Ovary (tissue), 9 donors: ENCODE results near the gene MTUS2. TPM values are rescaled to one million over a fixed set of nuclear protein-coding genes. Genes with fewer than 3 reads are reported as not detected.

ENCODE experiments used
- DNase-seq, 5 donors: peaks; one replicate each; pipeline ENCODE4 v3.0.0-alpha.2; 2019 to 2020
- H3K27ac ChIP-seq, 2 donors: fragments of 200-600 bp; one replicate each; pipeline versions ENCODE4 v1.5.1 to v1.8.0; 2019 to 2022
- H3K27me3 ChIP-seq: fragments of 200-600 bp; one replicate; pipeline ENCODE4 v1.8.0; 2022
- H3K36me3 ChIP-seq: fragments of 200-600 bp; sonication (generic); one replicate; pipeline ENCODE4 v1.5.1; 2019
- H3K4me1 ChIP-seq: one replicate; pipeline ENCODE4 v1.8.1; 2013; ENCODE audit warnings: mild to moderate bottlenecking, moderate library complexity; ENCODE audit not compliant: insufficient read depth
- H3K4me3 ChIP-seq: fragments of 200-600 bp; sonication (generic); one replicate; pipeline ENCODE4 v1.5.1; 2017
- H3K9me3 ChIP-seq, 2 donors: fragments of 200-600 bp in 1 of 2; sonication (generic) in 1 of 2; one replicate each; pipeline versions ENCODE4 v1.5.1 to v1.8.1; 2013 to 2019; ENCODE audit warnings: mild to moderate bottlenecking in 1 of 2, moderate library complexity in 1 of 2
- EP300 ChIP-seq: sonication (generic); formaldehyde crosslinking; IDR thresholded peaks from one replicate; pipeline ENCODE4 v1.6.1; 2017; ENCODE audit warnings: antibody characterized with exemption
- POLR2A ChIP-seq: fragments of 450-650 bp; IDR thresholded peaks from one replicate; pipeline ENCODE4 v1.6.1; 2017; ENCODE audit warnings: antibody characterized with exemption, mild to moderate bottlenecking, moderate library complexity
- WGBS, 3 donors: extraction: QIAGEN DNeasy Blood & Tissue Kit in 1 of 3; methylation state at CpG; one replicate each; pipeline versions ENCODE4 v1.1.5 to v1.1.7; 2013 to 2017; 5-methylcytosine and 5-hydroxymethylcytosine counted together
- intact Hi-C, 4 donors: fragments of 100-400 bp; cut with DNase I; formaldehyde crosslinking; loops; one replicate each; pipeline versions ENCODE4 v1.11.0 to v1.15.1; 2022 to 2023
- polyA plus RNA-seq, 2 donors: library from polyadenylated mRNA; stranded (reverse); fragments of 200-250 nt in 1 of 2; fragments of 350-450 nt in 1 of 2; fragmentation: Illumina TruSeq in 1 of 2; extraction: RNeasy Lipid Tissue Mini Kit (QIAGEN cat#74804) in 1 of 2; gene quantifications; one replicate each; pipeline ENCODE4 v1.2.3, GENCODE V29; 2013 to 2014
- total RNA-seq, 7 donors: library from RNA; depleted of rRNA in 2 of 7; stranded (reverse); fragments of >200 nt in 2 of 7; fragmentation: NEBNext Ultra II Directional in 3 of 7; extraction: Animal tissue kit (Norgen Biotek cat#: 25700) in 3 of 7; gene quantifications; one replicate each; pipeline versions ENCODE4 v1.1.0 to v1.2.4, GENCODE V29; 2016 to 2023
- TF ChIP-seq, protein P1 (sequence below), 3 donors: fragments of 450-650 bp in 2 of 3; fragments of 200-600 bp in 1 of 3; IDR thresholded peaks; one replicate each; pipeline versions ENCODE4 v1.5.1 to v1.8.0; 2016 to 2022; ENCODE audit warnings: antibody characterized with exemption in 3 of 3, mild to moderate bottlenecking in 1 of 3
- donor health status: DM: no; HTN: no; CAD: no; lungs with moderate emphysema.
- donor health status: DM: no; HTN: no; CAD: no.
- donor health status: Bipolar disorder and iron deficiency.
- donor health status: DM: yes; HTN: yes; CAD: no.
- donor health status: DM: no; HTN: no; CAD: no.
- donor health status: DM: yes; HTN: yes; CAD: no.

MTUS2 gene
- total and polyA plus RNA-seq, 9 donors = 1.5 to 8.7 (median 5.4) TPM

DNA sequence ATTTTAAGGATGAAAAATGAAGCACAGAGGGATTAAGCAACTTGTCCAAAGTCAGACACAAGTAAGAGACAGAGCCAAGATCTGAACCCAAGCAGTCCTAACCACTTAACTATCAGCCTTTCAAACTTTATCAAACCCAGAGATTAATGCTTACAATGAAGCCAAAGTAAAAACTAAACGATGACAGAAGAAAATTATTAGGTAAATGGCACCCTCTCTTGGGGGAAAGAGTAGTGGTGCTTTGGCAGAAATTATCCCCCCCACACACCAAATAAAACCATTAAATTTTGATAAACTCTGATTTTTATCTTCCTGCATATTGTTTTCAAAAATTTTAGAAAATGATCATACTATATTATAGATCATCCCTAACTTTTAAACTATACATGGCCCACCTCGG is 446.1 kb downstream of the MTUS2 start:
- no peaks in the 10 kb centered on the region for H3K36me3 ChIP-seq
- no peaks in the 10 kb centered on the region for H3K27me3 ChIP-seq
- H3K9me3 ChIP-seq = no peaks in the 10 kb centered on the region
- TF ChIP-seq POLR2A (no peak), EP300 (no peak)
- TF ChIP-seq, protein P1, sequence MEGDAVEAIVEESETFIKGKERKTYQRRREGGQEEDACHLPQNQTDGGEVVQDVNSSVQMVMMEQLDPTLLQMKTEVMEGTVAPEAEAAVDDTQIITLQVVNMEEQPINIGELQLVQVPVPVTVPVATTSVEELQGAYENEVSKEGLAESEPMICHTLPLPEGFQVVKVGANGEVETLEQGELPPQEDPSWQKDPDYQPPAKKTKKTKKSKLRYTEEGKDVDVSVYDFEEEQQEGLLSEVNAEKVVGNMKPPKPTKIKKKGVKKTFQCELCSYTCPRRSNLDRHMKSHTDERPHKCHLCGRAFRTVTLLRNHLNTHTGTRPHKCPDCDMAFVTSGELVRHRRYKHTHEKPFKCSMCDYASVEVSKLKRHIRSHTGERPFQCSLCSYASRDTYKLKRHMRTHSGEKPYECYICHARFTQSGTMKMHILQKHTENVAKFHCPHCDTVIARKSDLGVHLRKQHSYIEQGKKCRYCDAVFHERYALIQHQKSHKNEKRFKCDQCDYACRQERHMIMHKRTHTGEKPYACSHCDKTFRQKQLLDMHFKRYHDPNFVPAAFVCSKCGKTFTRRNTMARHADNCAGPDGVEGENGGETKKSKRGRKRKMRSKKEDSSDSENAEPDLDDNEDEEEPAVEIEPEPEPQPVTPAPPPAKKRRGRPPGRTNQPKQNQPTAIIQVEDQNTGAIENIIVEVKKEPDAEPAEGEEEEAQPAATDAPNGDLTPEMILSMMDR (IDR thresholded peaks at IDR 0.05) = no peak
- H3K27ac ChIP-seq = no peak overlapping the region
- H3K4me3 ChIP-seq = no peak overlapping the region
- intact Hi-C loops = no loop called here
- 55 to 70% (median 62%) methylated on average over 2 of the region's 2 CpGs for WGBS, 3 donors
- H3K4me1 ChIP-seq = no peaks in the 10 kb centered on the region
- no peak for DNase-seq

DNA sequence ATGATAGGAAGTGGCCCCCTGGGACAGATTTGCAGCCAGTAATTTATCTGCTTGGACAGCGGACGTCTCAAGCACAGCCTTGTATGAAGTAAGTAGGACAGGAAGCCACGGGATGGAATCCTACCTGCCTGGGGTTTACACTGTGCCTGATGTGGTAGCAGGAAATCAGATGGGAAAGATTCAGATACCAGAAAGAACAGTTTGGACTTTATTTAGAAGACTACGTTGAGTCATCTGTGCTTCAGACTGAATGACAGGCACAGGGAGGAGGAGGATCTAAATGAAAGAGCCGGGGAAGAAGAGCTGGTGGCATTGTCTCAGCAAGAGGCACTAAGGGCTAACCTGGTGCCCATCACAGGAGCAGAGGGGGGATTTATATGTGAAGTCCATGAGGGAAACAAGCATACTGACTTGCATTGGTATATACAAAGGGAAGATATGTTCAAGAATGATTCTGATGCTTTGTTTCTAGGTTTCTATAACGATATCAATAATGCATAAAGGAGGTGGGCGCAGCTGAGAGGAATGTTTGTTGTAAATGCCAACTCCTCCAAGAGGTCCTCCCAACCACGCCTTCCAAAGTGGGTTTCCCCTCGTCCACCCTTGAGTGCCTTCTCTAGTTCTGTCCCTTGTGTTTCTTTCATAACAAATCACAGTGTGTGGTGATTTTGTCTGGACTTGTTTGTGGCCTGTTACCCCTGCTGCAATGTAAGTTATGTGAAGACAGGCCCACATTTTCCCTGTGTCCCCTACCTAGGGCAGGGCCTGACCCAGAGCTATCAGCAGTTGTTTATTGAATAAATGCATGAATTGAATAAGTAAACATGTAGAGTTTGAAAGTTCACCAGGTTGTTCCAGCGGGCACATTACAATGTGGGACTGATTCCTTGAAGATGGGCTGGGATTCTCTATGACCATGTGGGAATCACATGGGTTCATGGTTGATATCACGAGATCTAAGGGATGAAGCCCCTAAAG is 446.9 kb downstream of the MTUS2 start:
- no peak for TF ChIP-seq POLR2A
- TF ChIP-seq, protein P1 (IDR thresholded peaks at IDR 0.05) = no peak
- no peak for TF ChIP-seq EP300
- H3K4me3 ChIP-seq = no peak overlapping the region
- no peak overlapping the region for H3K27ac ChIP-seq
- H3K4me1 ChIP-seq = no peaks in the 10 kb centered on the region
- 76 to 81% (median 79%) methylated on average over 11 of the region's 11 CpGs for WGBS, 3 donors
- intact Hi-C loops = no loop called here
- H3K27me3 ChIP-seq = no peaks in the 10 kb centered on the region
- no peaks in the 10 kb centered on the region for H3K36me3 ChIP-seq
- DNase-seq = no peak
- no peaks in the 10 kb centered on the region for H3K9me3 ChIP-seq

DNA sequence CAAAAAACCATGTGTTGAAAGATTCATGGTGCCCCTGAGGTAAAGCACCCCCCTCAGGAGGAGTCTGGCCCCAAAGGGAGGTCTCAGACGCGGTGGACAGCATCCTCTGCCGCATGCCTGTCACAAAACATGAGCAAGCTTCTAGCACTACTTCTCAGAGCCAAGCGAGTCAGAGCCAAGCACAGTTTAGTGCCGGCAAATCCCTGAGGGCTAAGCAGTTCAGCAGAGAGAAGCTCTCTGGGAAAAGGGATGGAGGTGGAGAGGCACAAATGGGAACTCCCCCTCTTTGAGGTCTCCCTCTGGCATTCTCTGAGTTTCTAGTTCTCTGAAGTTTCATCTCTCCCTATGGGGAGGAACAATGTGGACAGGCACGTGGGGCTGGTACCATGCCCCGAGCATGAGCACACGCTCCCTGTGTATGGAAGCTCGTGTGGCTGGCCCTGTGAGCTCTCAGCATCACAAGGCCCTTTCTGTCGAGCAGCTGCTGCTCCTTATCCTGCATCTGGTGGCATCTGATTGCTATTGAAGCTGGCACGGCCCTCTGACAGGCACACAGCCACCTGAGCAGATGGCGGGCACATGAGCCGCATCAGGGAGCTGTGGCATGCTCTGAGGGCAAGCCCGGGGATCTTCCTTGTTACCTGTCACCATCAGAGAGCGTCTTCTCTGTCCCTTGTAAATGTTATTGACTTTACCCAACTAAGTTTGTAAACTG is 450.3 kb downstream of the MTUS2 start:
- WGBS, 3 donors = 80 to 89% (median 88%) methylated on average over 15 of the region's 15 CpGs
- DNase-seq = no peak
- H3K4me1 ChIP-seq = no peaks in the 10 kb centered on the region
- H3K27me3 ChIP-seq = no peaks in the 10 kb centered on the region
- TF ChIP-seq POLR2A = no peak
- TF ChIP-seq EP300 = no peak
- TF ChIP-seq, protein P1 (IDR thresholded peaks at IDR 0.05) = no peak
- H3K36me3 ChIP-seq = no peaks in the 10 kb centered on the region
- H3K9me3 ChIP-seq = no peaks in the 10 kb centered on the region
- no peak overlapping the region for H3K4me3 ChIP-seq
- intact Hi-C loops = no loop called here
- no peak overlapping the region for H3K27ac ChIP-seq

DNA sequence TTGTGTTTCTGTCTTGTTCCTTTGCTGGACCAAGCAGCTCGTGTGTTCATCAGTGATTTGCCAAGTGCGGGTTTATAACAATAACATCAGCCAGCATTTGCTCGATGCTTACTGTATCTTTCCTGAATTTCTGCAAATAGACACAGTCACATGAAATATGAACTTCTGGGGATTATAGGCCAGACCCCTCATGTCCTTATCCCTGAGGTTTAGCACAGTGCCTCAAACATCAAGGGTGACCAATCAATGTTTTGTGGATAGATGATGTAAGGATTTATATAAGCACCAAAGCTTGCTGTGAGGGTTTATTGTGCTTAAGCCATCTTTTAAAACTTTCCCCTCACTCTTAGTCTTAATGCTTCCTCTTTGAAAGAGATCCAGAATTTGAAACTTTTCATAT is 451.5 kb downstream of the MTUS2 start:
- Histone ChIP-seq H3K9me3 (no peaks in the 10 kb centered on the region), H3K27me3 (no peaks in the 10 kb centered on the region), H3K4me3 (no peak overlapping the region), H3K4me1 (no peaks in the 10 kb centered on the region), H3K36me3 (no peaks in the 10 kb centered on the region), H3K27ac (no peak overlapping the region)
- TF ChIP-seq EP300 (no peak), POLR2A (no peak)
- TF ChIP-seq, protein P1 (IDR thresholded peaks at IDR 0.05) = no peak
- 3 to 27% (median 4%) methylated on average over 3 of the region's 3 CpGs for WGBS, 3 donors
- no peak for DNase-seq
- intact Hi-C loops = no loop called here
